Upper lobe of left lung (tissue), 6 donors: ENCODE measurements around the gene SMYD3. TPM values are rescaled to one million over a fixed set of nuclear protein-coding genes. Genes with fewer than 3 reads are reported as not detected.
A peak's percentile ranks its signal among the peaks of the same experiment; 100 is the strongest.

Experiments used
- ATAC-seq, 2 donors: fragments of 200-7000 bp; cut with Tn5 transposase; one replicate each; pipeline ENCODE4 v1.9.1; 2022; ENCODE audit warnings: mild to moderate bottlenecking in 2 of 2, moderate library complexity in 2 of 2; ENCODE audit not compliant: low FRiP score in 2 of 2
- DNase-seq, 2 donors: peaks; one replicate each; pipeline ENCODE4 v3.0.0-alpha.2; 2019 to 2020
- H3K27ac ChIP-seq, 4 donors: fragments of 200-600 bp; sonication (generic); one replicate each; pipeline ENCODE4 v1.5.1; 2016 to 2019
- H3K27me3 ChIP-seq, 4 donors: fragments of 200-600 bp; sonication (generic); one replicate each; pipeline ENCODE4 v1.5.1; 2017 to 2019
- H3K36me3 ChIP-seq, 4 donors: fragments of 200-600 bp; sonication (generic); one replicate each; pipeline ENCODE4 v1.5.1; 2016 to 2019
- H3K4me1 ChIP-seq, 4 donors: fragments of 200-600 bp; sonication (generic); one replicate each; pipeline ENCODE4 v1.5.1; 2018 to 2019
- H3K4me3 ChIP-seq, 4 donors: fragments of 200-600 bp; sonication (generic); one replicate each; pipeline ENCODE4 v1.5.1; 2017 to 2019; ENCODE audit warnings: mild to moderate bottlenecking in 2 of 4, moderate library complexity in 1 of 4
- H3K9me3 ChIP-seq, 4 donors: fragments of 200-600 bp; sonication (generic); one replicate each; pipeline ENCODE4 v1.5.1; 2018 to 2019
- CTCF ChIP-seq, 6 experiments: fragments of 450-650 bp in 4 of 6; fragments of 200-600 bp in 2 of 6; sonication (generic) in 2 of 6; IDR thresholded peaks; one replicate each; pipeline ENCODE4 v1.5.1; 2016 to 2019; ENCODE audit warnings: antibody characterized with exemption in 6 of 6
- EP300 ChIP-seq, 4 donors: sonication (generic); formaldehyde crosslinking; IDR thresholded peaks; one replicate each; pipeline ENCODE4 v1.5.1; 2017; ENCODE audit warnings: antibody characterized with exemption in 4 of 4, control low read depth in 2 of 4
- POLR2A ChIP-seq, 4 donors: fragments of 450-650 bp; IDR thresholded peaks; one replicate each; pipeline ENCODE4 v1.5.1; 2016 to 2017; ENCODE audit warnings: antibody characterized with exemption in 4 of 4, mild to moderate bottlenecking in 2 of 4
- POLR2AphosphoS5 ChIP-seq, 2 donors: sonication (generic); formaldehyde crosslinking; IDR thresholded peaks; one replicate each; pipeline ENCODE4 v1.5.1; 2017; ENCODE audit warnings: antibody characterized with exemption in 2 of 2
- WGBS, 2 donors: methylation state at CpG; one replicate each; pipeline ENCODE4 v1.1.5; 2017 to 2018; 5-methylcytosine and 5-hydroxymethylcytosine counted together
- total RNA-seq, 6 donors: library from RNA; depleted of rRNA in 4 of 6; stranded (reverse); fragments of >200 nt in 4 of 6; gene quantifications; one replicate each; pipeline versions ENCODE4 v1.1.0 to v1.2.1, GENCODE V29; 2016 to 2021
- donor health status: DM: no; HTN: no; CAD: no; lungs with moderate emphysema.
- donor health status: DM: no; HTN: yes; CAD: no; lungs with severe emphysema.

Gene SMYD3
- total RNA-seq, 6 donors from 2014 or later = 22.7 to 109 (median 34.0) TPM

- H3K36me3 ChIP-seq = no peaks in the 10 kb centered on the region
- 89 to 90% methylated on average over 2 to 3 of the region's 3 CpGs for WGBS, 2 donors
- H3K27ac ChIP-seq = no peak overlapping the region
- DNase-seq = peak in 1 of 2 donors; percentile 29
- peak in 1 of 2 donors; percentile 37 for ATAC-seq
- H3K27me3 ChIP-seq = no peaks in the 10 kb centered on the region
- no peak for TF ChIP-seq CTCF (IDR thresholded peaks at IDR 0.05)
- no peak for TF ChIP-seq EP300 (IDR thresholded peaks at IDR 0.05)
- TF ChIP-seq POLR2AphosphoS5 (IDR thresholded peaks at IDR 0.05) = no peak
- TF ChIP-seq POLR2A (IDR thresholded peaks at IDR 0.05) = no peak
- H3K4me1 ChIP-seq = no peaks in the 10 kb centered on the region
- H3K4me3 ChIP-seq = no peak overlapping the region
- H3K9me3 ChIP-seq = no peaks in the 10 kb centered on the region
Observed at GRCh38 chr1:246382589-246383238, 124.4 kb downstream of the SMYD3 start.

DNA sequence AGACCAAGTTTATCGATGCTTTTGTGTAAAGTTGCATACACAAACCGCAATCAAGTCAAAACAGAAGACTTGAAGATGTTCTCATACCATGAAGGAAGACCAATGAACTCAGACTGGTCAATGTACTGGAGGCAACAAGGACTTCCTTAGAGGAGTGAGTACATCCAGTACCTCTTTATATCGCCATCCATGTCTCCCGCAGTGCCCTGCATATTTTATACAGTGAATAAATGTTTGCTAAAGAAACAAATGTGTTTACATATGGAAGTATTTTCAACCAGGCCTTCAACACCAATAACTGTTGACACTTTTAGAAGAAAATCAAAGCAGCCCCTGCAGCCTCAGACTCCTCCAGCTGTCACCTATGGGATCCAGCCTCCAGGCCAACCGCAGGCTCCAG, 125.6 kb downstream of the SMYD3 start:
- no peaks in the 10 kb centered on the region for H3K36me3 ChIP-seq
- TF ChIP-seq EP300 (IDR thresholded peaks at IDR 0.05) (no peak), CTCF (IDR thresholded peaks at IDR 0.05) (no peak), POLR2A (IDR thresholded peaks at IDR 0.05) (no peak), POLR2AphosphoS5 (IDR thresholded peaks at IDR 0.05) (no peak)
- WGBS, 2 donors = 91 to 93% methylated on average over 4 to 5 of the region's 5 CpGs
- no peak overlapping the region for H3K27ac ChIP-seq
- no peak for ATAC-seq
- no peaks in the 10 kb centered on the region for H3K27me3 ChIP-seq
- H3K4me1 ChIP-seq = no peaks in the 10 kb centered on the region
- no peak for DNase-seq
- H3K4me3 ChIP-seq = no peak overlapping the region
- no peaks in the 10 kb centered on the region for H3K9me3 ChIP-seq

DNA sequence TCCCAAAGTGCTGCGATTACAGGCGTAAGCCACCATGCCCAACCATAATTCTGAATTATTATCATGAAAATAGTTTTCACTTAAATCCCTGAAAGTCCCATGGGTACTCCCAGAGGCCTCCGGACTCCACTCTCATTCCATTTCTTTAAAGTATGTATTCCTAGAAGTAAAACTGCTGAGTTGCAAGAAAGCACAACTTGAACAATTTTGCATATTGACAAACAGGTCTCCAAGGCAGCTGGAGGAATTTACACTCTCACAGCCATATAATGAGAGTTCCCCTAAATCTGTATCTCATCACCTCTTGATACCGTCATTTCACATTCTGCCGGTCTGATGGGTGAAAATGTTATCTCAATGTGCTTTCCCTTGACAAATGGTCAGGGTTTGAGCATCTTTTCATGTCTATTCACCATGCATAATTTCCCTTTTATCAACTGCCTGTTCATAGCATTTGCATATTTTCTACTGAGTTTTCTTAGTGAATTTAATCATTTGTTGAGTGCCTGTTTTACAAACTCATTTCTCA, 129.4 kb downstream of the SMYD3 start:
- no peaks in the 10 kb centered on the region for H3K9me3 ChIP-seq
- TF ChIP-seq CTCF (IDR thresholded peaks at IDR 0.05) = no peak
- TF ChIP-seq POLR2A (IDR thresholded peaks at IDR 0.05) = no peak
- no peak for TF ChIP-seq POLR2AphosphoS5 (IDR thresholded peaks at IDR 0.05)
- TF ChIP-seq EP300 (IDR thresholded peaks at IDR 0.05) = no peak
- H3K4me1 ChIP-seq = no peaks in the 10 kb centered on the region
- H3K27ac ChIP-seq = no peak overlapping the region
- H3K36me3 ChIP-seq = no peaks in the 10 kb centered on the region
- DNase-seq = no peak
- no peak overlapping the region for H3K4me3 ChIP-seq
- no peak for ATAC-seq
- H3K27me3 ChIP-seq = no peaks in the 10 kb centered on the region
- WGBS, 2 donors = 96 to 98% methylated on average over 5 of the region's 5 CpGs

- TF ChIP-seq POLR2AphosphoS5 (IDR thresholded peaks at IDR 0.05) (no peak), CTCF (IDR thresholded peaks at IDR 0.05) (no peak), EP300 (IDR thresholded peaks at IDR 0.05) (no peak), POLR2A (IDR thresholded peaks at IDR 0.05) (no peak)
- no peak overlapping the region for H3K27ac ChIP-seq
- no peak for DNase-seq
- no peaks in the 10 kb centered on the region for H3K27me3 ChIP-seq
- no peaks in the 10 kb centered on the region for H3K4me1 ChIP-seq
- no peak overlapping the region for H3K4me3 ChIP-seq
- no peak for ATAC-seq
- WGBS, 2 donors = 71 to 83% methylated on average over 6 of the region's 6 CpGs
- H3K9me3 ChIP-seq = no peaks in the 10 kb centered on the region
- no peaks in the 10 kb centered on the region for H3K36me3 ChIP-seq
Observed at GRCh38 chr1:246373828-246374569, 133.1 kb downstream of the SMYD3 start.
